Measurements from ENCODE around the gene ALDH4A1.
"Not testable (repeated sequence)": the region's sequence is repeated elsewhere in the genome, so short reads cannot be mapped to it uniquely, and the experiment has no call there.

The ALDH4A1 gene

DNA sequence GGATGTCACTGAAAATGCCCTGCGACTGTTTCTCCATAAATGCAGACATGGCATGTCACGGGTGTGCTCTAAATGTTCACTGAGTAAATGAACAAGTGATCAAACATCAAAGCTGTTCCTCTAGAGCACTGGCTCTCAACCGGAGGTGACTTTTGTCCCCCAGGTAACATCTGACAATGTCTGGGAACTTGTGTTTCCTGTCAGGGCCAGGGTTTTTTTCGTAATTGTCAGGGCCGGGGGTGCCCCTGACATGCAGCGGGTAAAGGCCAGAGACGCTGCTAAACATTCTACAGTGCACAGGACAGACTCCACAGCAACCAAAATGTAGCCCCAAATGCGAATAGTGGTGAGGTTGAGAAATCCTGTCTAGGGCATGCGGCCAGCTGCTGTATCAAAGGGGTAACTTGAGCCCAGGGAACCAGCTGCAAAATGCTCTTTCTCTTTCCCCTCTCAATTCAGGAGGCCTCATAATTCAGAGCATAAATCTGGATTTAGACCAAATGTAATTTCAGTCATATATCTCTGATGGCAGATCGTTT lies 2.0 kb downstream of the ALDH4A1 start:
- DNase-seq (ENCODE audit: low read depth) = no peak

DNA sequence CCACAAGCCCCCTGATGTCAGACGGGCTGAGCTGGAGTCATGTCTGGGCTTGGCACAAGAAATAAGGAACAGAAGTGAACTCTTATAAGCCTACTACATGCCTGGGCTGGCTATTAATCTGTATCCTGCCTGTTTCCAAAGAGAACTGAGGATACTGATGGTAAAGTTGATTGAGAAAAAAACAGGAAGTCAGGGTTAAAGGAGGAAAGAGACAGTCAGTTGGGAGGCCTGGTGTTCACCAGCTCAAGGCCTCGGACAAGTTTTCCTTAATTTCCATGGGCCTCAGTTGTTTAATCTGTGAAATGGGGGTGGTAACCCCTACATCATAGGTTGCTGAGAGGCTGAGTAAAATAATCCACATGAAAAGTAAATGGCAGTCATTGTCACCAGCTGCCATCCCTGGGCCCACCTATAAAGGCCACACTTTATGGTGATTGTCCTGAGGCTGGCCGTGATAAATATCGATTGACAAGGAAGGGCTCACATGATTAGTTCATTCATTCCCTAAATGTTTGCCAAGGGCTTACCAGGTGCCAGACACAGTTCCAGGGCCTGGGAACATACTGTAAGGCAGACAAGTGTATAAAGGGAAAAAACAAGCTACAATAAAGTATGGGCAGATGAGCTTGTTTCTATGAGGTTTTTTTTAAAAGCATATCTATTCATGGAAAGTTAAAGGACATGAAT lies 2.8 kb downstream of the ALDH4A1 start:
- DNase-seq (ENCODE audit: low read depth) = no peak

DNA sequence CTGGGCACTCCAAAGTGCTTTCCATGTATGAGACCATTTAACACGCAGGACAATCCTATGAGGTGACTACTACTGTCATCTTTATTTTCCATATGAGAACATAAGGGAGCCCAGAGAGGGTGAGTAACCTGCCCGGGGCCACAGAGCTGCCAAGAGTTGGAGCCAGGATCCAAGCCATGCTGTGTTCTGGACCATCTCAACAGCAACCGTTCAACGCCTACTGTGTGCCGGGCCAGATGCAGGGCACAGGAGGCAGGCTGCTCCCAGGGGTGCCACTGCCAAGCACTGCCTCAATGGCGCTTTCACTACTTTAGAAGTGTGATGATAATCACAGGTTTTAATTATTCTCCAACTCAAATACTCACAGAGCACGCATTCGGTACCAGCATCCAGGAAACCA lies 3.8 kb downstream of the ALDH4A1 start:
- DNase-seq (ENCODE audit: low read depth) = no peak

DNA sequence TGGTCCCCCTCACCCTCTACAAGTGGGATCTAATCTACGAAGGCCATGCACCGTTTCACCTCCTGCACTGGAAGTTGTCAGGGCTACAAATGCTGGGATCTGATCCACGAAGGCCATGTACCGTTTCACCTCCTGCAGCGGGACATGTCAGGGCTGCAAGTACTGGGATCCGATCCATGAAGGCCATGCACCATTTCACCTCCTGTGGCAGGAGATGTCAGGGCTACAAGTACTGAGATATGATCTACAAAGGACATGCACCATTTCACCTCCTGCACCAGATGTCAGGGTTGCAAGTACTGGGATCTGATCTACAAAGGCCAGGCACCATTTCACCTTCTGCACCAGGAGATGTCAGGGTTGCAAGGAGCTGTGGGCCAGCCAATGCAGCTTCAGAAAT lies 7.0 kb downstream of the ALDH4A1 start:
- DNase-seq (ENCODE audit: low read depth) = no peak

DNA sequence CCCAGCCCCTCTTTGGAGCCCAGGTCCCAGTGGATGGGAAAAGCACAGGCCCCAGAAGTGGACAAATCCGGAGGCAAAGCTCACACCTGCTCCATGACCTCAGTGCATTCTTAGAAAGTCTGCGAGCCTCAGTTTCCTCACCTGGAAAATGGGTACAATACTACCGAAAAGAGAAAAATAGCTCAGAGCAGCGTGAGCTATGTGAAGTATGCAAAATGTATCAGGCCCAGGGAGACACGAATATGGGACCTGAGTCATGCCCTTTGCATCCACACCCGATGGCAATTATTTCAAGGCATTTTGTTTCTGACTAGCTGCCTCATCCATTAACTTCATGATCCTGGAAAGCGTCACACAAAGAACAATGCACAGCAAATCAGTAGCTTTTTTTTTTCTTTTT lies 9.2 kb downstream of the ALDH4A1 start:
- no peak for DNase-seq (ENCODE audit: low read depth)

DNA sequence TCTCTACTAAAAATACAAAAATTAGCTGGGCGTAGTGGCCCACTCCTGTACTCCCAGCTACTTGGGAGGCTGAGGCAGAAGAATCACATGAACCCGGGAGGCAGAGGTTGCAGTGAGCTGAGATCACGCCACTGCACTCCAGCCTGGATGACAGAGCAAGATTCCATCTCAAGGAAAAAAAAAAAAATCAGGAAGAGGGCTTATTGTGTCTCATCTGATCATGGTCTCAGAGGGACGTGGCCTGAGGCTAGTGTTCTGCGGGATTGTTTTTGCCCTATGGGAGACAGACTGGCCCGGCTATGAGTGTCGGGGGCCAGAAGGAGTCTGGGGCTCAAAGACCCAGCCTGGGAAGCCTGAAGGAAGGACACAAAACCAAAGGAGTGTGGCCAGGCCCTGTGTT lies 10.5 kb downstream of the ALDH4A1 start:
- DNase-seq (ENCODE audit: low read depth) = not testable (repeated sequence)

DNA sequence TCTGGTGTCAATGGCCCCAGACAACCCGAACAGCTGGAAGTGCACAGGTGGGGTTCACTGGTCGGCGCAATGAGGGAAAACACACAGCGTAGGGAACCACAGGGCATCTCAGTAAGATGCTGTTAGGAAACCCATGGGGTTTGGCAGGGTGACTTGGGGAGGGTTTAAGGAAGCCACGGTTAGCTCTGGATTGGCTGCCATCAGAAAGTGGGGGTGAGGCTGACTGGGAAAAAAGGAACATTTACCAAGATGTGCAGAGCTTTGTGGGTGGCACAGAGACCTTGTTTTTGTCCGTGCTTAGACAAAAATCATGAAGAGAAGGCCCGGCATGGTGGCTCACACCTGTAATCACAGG lies 11.0 kb downstream of the ALDH4A1 start:
- no peak for DNase-seq (ENCODE audit: low read depth)

DNA sequence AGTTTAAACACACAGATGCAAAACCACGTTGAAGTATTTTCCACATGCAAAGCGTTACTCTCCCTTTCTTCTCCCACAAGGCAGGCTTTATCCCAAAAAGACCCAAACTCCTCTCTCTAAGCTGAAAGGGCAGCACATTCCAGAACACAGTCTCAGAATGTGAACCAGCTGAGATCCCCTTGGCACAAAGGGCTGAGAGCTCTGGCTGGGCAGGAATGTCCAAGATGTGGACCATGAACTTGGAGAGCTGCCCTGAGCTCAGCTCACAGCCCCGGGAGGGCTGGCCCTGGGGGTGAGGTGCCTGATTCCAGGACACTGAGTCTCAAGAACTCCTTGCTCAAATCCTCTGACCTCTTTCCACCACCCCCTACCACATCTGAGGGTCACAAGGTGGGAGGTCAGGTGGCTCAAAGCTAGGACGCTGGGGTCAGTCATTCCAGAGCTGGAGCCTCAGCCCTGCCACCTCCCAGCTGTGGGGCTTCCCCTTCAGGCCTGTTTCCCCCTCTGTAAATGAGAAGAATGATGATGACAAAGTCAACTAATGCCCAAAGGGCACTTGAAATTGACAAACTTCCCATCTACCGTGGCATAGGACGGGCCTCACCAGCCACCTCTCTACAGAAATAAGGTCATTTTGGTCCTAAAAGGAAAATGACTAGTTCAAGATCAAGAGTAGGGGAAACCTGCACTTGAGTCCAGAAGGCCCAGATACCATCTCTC lies 11.5 kb downstream of the ALDH4A1 start:
- no peak for DNase-seq (ENCODE audit: low read depth)

DNA sequence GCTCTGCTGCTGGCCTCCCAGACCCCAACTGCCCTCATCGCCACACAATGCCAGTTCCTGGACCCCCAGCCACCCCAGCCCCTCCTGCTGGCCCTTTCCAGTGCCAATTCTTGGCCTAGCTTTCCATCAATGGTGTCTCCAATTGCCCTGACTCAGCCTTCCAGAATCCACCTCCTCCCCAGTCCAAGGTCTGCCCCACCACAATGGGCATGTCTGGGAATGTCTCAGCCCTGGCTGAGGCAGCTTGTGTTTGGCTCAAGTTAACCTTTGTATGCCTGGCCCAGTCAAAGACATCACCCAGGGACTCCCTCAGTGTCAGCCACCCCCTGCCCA lies 16.4 kb downstream of the ALDH4A1 start:
- no peak for DNase-seq (ENCODE audit: low read depth)

DNA sequence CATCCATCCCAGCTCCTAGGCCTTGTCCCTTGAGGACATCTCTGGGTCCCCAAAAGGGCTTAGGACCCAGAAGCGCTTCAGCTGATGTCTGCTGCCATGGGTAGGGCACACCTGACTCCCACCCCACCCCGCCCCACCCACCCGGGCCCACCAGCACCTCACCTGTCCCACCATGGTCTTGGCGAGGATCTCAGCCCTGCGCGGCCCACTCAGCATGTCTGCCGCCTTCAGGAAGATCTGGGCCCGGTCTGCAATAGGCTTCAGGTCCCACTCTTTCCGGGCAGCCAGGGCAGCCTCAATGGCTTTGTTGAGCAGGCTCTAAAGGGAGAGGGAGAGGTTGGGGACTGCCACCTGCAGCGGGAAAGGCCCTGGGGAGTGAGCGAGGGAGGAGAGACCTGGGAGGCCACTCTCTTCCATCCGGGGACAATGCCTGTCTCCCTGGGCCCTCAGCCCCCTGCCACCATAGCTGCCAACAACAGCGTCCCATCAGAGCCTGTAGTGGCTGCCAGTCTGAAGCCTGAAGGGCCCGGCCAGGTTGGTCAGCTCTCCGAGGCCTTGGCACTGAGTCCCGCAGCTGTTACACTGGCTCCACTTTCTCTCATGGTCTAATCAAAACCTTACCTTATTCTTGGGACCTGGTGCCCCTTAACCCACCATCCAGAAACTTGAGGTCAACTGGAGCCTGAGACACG lies 16.9 kb downstream of the ALDH4A1 start:
- DNase-seq (ENCODE audit: low read depth) = no peak

DNA sequence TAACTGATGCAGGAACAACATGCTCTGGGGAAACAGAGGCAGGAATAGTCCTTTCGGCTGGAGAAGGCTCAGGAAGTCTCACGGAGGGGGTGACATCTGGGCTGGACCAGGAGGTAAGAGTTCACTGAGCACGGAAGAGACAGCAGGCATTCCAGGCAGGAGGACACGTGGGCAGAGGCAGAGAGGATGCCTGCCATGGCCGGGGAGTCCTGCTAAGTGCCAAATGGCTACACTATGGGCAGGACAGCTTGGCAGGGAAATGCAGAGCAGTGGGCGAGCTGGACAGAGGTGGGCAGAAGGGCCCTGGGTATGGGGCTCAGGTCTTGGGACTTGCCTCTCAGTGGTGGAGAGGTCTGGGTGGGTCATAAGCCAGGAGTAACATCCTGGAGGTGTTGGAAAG lies 17.6 kb downstream of the ALDH4A1 start:
- no peak for DNase-seq (ENCODE audit: low read depth)

DNA sequence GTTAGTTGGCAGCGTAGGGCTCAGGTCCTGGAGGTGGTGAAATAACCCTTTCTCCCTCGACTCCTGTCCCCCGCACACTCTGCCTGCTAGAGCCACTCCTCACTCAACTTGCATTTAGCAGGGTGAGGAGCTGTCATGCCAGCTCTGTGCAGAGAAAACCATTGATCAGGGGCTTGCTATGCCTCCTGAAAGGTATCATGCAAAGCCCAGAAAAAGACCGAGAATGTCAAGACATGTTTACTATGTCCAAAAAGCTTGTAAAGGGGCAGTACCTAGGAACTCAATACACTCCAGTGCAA lies 18.0 kb downstream of the ALDH4A1 start:
- no peak for DNase-seq (ENCODE audit: low read depth)

DNA sequence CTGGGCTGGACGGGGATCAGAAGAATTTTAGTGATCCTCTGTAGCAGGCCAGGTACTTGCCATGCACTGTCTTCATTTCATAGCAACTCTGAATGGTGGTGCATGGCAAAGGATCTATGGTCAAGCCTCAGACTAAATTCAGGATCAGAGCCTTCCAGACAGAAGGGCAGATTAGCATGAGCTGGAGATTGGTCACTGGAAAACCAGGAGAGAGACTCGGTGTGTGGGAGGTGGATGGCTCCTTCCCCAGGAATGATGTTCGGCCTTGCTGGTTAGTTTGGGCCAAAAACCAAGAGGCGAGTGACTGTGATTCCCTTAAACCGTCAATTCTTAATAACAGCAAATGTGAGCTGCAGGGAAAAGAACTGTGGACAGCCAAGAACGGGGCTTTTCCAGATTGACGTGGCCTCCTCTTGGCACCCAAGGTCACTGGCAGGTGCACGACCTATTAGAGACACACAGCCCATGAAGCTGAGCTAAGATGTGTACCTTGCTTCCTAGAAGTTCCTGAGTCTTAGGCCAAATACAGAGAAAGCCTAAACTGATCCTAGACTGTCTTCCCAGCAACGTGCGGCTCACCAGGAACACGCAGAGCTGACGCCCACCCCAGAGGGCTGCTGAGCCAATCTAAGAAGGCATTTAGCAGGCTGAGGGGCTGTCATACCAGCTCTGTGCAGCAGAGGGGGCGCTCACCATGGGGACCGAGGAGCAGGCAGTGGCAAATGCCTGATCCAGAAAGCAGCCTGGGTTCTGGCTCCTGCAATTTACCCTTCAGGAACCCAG lies 18.5 kb downstream of the ALDH4A1 start:
- DNase-seq (ENCODE audit: low read depth) = no peak

DNA sequence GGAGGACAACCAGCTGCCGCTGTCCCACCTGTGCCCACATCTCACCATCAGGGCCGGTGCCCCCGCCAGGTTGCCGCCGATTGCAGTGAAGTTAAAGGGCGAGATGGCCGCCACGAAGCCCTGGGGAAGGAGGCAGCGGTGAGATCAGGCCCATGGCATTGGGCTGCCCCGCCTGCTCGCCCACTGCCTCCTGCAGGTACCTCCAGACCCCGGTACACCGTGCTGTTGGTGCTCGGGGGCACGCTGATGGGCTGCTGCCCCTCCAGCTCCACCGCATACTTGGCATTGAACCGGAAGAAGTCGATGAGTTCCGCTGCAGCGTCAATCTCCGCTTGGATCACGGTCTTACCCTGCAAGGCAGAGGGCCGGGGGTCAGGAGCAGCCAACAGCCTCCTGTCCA lies 19.3 kb downstream of the ALDH4A1 start:
- DNase-seq (ENCODE audit: low read depth) = no peak

DNA sequence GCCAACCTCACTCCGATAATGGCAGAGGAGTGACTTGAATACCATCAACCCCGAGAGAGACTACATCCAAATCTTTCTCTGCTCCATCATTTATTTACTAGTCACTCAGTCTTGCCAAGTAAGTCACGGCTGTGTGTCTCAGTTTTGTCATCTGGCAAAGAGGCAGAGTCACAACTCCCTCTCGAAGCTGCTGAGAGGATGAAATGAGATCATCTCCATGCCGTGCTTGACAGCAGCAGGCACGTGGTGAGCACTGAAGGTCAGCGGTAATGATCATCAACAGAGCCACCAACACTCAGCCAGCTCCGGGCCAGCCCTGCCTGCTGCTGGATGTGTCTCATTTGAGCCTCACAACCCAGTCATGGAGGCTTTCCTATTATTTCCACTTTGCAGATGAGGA lies 19.9 kb downstream of the ALDH4A1 start:
- no peak for DNase-seq (ENCODE audit: low read depth)

DNA sequence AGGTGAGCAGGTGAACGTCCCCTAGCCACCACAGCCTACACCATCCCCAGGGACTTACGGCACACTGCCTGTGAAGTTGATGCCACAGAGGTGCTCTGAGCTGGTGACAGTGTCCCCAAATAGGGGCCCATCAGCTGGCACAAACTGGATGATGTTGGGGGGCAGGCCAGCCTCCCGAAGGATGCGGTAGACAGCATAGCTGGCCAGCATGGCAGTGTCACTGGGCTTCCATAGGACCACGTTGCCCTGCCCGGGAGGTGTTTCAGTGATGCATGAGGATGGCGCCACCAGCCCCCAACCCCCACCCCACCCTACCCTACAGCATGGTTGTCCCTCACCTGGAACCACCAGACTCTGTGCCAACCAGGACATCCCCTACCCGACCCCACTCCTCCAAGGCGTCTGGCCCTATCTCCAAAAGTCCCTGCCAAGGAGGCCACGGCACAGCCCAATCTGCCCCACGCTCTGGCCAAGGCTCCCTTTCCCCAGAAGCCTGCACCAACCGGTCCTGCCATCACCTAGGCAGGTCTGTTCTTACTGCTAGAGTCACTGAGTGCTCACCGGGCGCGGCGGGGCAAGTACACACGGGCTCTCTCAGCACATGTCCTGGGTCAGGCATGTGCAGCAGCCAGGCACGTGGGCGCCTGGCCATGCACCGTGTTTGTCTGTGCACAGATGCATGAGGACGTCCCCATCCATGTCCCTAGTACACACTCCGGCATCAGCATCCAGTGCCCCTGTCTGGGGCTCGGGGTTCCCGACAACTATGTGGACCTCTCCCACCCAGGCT lies 20.5 kb downstream of the ALDH4A1 start:
- no peak for DNase-seq (ENCODE audit: low read depth)

DNA sequence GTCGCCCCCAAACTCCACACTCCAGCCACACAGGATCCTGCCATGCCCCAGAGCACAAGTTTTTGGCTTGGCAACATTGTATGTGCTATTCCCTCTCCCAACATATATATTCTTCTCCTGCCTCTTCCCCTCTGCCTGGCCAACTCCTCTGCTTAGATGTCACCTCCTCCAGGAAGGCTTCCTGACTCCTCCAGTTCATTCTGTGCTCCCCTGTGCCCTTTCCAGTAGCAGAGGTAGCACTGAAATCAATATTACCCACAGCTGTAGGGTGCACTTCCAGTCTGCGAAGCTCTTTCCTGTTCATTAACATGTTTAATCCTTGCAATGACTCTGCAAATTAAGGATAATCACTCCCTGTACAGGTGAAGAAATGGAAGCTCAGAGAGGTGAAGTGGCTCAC lies 21.2 kb downstream of the ALDH4A1 start:
- no peak for DNase-seq (ENCODE audit: low read depth)

DNA sequence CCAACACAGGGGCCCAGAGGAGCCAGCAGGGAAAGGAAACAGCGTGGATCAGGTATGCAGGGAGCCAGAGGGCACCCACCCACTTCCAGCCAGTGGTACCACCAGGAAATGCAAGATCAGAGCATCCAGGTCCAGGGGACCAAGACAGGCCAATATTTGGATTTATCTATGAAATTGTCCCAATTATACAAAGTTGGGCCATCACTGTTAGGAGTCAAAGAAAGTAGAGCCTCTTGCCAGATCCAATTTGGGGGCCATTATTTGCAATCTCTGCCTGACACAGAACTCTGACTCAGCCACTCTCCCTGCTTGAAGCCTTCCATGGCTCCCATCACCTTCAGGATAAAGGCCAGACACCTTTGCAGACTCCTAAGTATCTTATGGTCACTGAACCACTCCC lies 21.8 kb downstream of the ALDH4A1 start:
- no peak for DNase-seq (ENCODE audit: low read depth)

DNA sequence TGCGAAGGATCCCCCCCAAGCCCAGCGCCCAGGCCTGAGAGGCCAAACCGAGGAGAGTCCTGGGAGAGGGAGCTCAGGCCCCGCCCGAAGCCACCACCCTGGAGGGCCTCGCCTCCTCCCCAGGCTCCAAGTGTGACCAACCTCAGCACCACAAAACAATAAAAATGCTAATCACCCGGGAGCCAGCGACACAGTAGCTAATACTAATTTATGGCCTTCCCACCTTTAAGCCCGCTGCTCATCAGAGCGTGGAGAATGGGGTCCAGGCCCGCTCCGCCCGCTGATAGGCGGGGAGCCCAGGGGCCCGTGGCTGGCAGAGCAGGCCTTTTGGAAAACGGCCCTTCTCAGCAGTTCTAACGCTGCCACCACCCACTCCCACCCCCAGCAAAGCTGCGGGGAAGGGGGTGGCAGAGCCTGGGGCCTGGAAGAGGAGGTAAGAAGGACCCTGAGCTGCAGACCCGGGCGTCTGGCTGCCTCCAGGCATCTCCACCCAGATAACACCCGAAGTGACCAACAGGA lies 22.5 kb downstream of the ALDH4A1 start:
- no peak for DNase-seq (ENCODE audit: low read depth)

DNA sequence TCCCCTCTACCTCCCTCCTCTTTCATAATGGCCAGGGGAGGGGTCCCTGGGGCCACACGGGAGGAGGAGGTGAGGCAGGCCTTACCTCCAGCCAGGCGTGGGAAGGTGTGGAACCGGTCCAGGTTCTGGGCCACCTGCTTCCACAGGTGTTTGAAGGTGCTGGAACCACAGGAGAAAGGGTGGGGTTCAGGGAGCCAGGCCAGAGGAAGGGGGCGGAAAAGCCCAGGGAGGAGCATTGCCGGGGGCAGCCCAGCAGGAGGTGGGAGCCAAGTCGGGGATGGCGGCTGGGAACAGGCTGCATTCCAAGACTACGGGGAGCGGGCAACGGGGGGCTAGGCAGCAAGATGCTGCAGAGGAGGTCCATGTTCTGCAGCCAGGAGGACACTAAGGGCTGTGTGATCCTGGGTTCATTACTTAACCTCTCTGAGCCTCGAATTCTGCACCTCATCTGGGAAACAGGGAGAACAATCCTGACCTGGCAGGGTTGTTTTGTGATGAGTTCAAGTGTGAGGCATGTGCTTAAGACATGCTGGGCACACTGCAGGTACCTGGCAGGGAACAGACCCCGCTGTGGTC lies 23.1 kb downstream of the ALDH4A1 start:
- no peak for DNase-seq (ENCODE audit: low read depth)

DNA sequence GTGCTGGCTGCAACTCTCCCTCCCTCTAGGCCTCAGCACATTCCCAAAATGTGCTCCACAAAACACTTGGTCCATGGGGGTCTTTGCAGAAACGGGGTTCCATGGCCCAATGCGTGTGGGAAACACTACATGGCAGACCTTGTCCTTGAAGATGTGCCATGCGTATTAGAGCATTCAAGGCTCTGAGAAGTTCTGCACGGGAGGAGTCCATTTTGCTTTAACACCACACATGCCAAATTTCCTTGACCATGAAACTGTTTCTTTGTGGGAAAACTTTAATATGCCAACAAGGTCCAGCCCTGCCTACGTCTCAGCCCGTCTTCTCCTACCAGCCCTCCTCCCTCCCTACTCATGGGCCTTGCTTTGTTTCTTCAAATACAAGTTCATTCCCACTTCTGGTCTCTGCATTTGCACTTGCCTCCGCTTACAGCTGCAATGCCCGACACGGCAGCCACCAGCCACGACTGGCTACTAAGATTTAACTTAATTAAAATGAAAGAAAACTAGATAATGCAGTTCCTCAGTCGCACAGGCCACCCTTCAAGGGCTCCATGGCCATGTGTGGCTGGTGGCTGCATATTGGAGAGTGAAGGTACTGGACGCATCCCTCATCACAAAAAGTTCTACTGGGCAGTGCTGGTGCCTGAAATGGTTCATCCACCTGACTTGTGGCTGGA lies 23.7 kb downstream of the ALDH4A1 start:
- no peak for DNase-seq (ENCODE audit: low read depth)

All from HS-27A (cell line).